Endothelial cell of umbilical vein (primary cell): Measurements from ENCODE around the gene ZBED5. TPM values are rescaled to one million over a fixed set of nuclear protein-coding genes. Genes with fewer than 3 reads are reported as not detected.
A peak's percentile ranks its signal among the peaks of the same experiment; 100 is the strongest.

ENCODE experiments used
- BruUV-seq: library from RNA; stranded (reverse); fragments of 400-500 nt; replicated peaks from 2 replicates; lab custom pipeline; 2021; lab: Mats Ljungman, UMichigan
- CTCF ChIA-PET: fragments of 300-600, 350-600 bp; sonication (Branson Sonifier 250); formaldehyde crosslinking; loops from one replicate; lab custom pipeline; 2021; ENCODE audit warnings: antibody characterized with exemption, inconsistent platforms; lab: Charles Lee
- POLR2A ChIA-PET: fragments of 300-600, 350-600 bp; sonication (Branson Sonifier 250); formaldehyde crosslinking; loops from one replicate; lab custom pipeline; 2021; ENCODE audit warnings: antibody characterized with exemption, inconsistent platforms; lab: Charles Lee
- DNase-seq: peaks from one replicate; pipeline ENCODE4 v3.0.0-alpha.2; 2011; ENCODE audit warnings: low read depth, low spot score
- FAIRE-seq: peaks from 2 replicates; lab custom pipeline; 2011; peaks lifted over from hg19 to GRCh38; lab: Jason Lieb, UNC
- H2AFZ ChIP-seq: 2 replicates; pipeline ENCODE4 v1.6.0; 2012; ENCODE audit warnings: low read depth, low read length, control low read depth, inconsistent platforms
- H3K27ac ChIP-seq: 2 replicates; pipeline ENCODE4 v1.5.1; 2011; ENCODE audit warnings: low read depth, mild to moderate bottlenecking, control low read depth, low read length, moderate library complexity; ENCODE audit not compliant: insufficient read depth
- H3K27me3 ChIP-seq, 2 experiments: 2 replicates each; pipeline versions ENCODE4 v1.6.0 to v1.6.1; 2011; ENCODE audit warnings: low read length in 2 of 2, mixed read lengths in 1 of 2; ENCODE audit not compliant: control insufficient read depth in 2 of 2, insufficient read depth in 2 of 2
- H3K36me3 ChIP-seq, 2 experiments: 2 replicates in 1 of 2; 3 replicates in 1 of 2; pipeline ENCODE4 v1.5.1; 2011; ENCODE audit warnings: low read length in 2 of 2, mild to moderate bottlenecking in 1 of 2, moderate library complexity in 1 of 2; ENCODE audit not compliant: control insufficient read depth in 2 of 2, insufficient read depth in 2 of 2; ENCODE audit errors: extremely low read depth in 1 of 2
- H3K4me1 ChIP-seq: 3 replicates; pipeline ENCODE4 v1.5.1; 2011; ENCODE audit warnings: mild to moderate bottlenecking, low read length; ENCODE audit not compliant: control insufficient read depth, insufficient read depth; ENCODE audit errors: extremely low read depth
- H3K4me2 ChIP-seq: 2 replicates; pipeline ENCODE4 v1.6.1; 2011; ENCODE audit warnings: low read length, control low read depth, mixed read lengths; ENCODE audit not compliant: insufficient read depth
- H3K4me3 ChIP-seq, 3 experiments: fragments of 200-600 bp in 1 of 3; sonication (generic), shearing (Covaris generic) in 1 of 3; replicated peaks in 1 of 3; 2 replicates each; pipeline ENCODE4 v1.5.1; 2011 to 2016; ENCODE audit warnings: control low read depth in 3 of 3, low read length in 3 of 3, mild to moderate bottlenecking in 2 of 3, inconsistent platforms in 1 of 3, low read depth in 1 of 3, moderate library complexity in 1 of 3; ENCODE audit not compliant: insufficient read depth in 1 of 3
- H3K79me2 ChIP-seq: 2 replicates; pipeline ENCODE4 v1.6.0; 2012; ENCODE audit warnings: low read length, inconsistent platforms; ENCODE audit not compliant: control insufficient read depth, insufficient read depth
- H3K9ac ChIP-seq: replicated peaks from 2 replicates; pipeline ENCODE3; 2011; ENCODE audit warnings: low read length, control low read depth; ENCODE audit not compliant: insufficient read depth; ENCODE audit errors: extremely low read depth
- H3K9me1 ChIP-seq: replicated peaks from 3 replicates; pipeline ENCODE4 v1.6.0; 2011; ENCODE audit warnings: mild to moderate bottlenecking, low read length; ENCODE audit not compliant: control insufficient read depth, insufficient read depth; ENCODE audit errors: extremely low read depth
- H3K9me3 ChIP-seq: replicated peaks from 2 replicates; pipeline ENCODE4 v1.5.1; 2012; ENCODE audit warnings: low read length, inconsistent platforms; ENCODE audit not compliant: control insufficient read depth, insufficient read depth
- H4K20me1 ChIP-seq: replicated peaks from 2 replicates; pipeline ENCODE3; 2011; ENCODE audit warnings: mild to moderate bottlenecking, low read length; ENCODE audit not compliant: control insufficient read depth, insufficient read depth; ENCODE audit errors: extremely low read depth
- EZH2 ChIP-seq: IDR thresholded peaks from 2 replicates; pipeline ENCODE4 v1.6.1; 2012; ENCODE audit warnings: borderline replicate concordance, low read depth, mild to moderate bottlenecking, moderate library complexity, low read length, inconsistent platforms; ENCODE audit not compliant: severe bottlenecking
- FOS ChIP-seq: IDR thresholded peaks from 2 replicates; pipeline ENCODE4 v1.6.1; 2011; ENCODE audit warnings: mild to moderate bottlenecking, low read length, moderate library complexity, borderline replicate concordance; ENCODE audit not compliant: insufficient read depth
- JUN ChIP-seq: IDR thresholded peaks from 2 replicates; pipeline ENCODE4 v1.6.1; 2011; ENCODE audit warnings: borderline replicate concordance, low read depth; ENCODE audit not compliant: insufficient read length, insufficient read depth
- MYC ChIP-seq: IDR thresholded peaks from one replicate; pipeline ENCODE4 v1.6.1; 2011; ENCODE audit warnings: mild to moderate bottlenecking, low read depth, low read length
- POLR2A ChIP-seq: IDR thresholded peaks from 2 replicates; pipeline ENCODE4 v1.6.1; 2012; ENCODE audit warnings: low read depth, mild to moderate bottlenecking, control low read depth, low read length
- dilution Hi-C: fragments of 300-500 bp; cut with MboI; formaldehyde crosslinking; loops from one replicate; pipeline ENCODE4 v1.15.0; 2019; ENCODE audit warnings: low sequenced_read_pairs; ENCODE audit not compliant: extremely low pct_ligation_motif_present
- intact Hi-C: fragments of 100-400 bp; cut with micrococcal nuclease; formaldehyde crosslinking; loops from one replicate; pipeline ENCODE4 v1.10.0; 2022
- polyA plus RNA-seq, 4 experiments: library from polyadenylated mRNA; depleted of rRNA in 3 of 4; stranded (reverse) in 3 of 4; unstranded in 1 of 4; fragments of >200 nt; gene quantifications; 2 replicates each; pipeline versions ENCODE4 v1.2.1 to v1.2.3, GENCODE V29; 2011 to 2012; ENCODE audit warnings: missing spikeins in 1 of 4
- total RNA-seq: library from RNA; stranded (reverse); gene quantifications from 2 replicates; pipeline ENCODE4 v1.2.3, GENCODE V29; 2021
- TF ChIP-seq, protein P1 (sequence below), 2 donors: IDR thresholded peaks; 1 replicate in 1 of 2; 2 replicates in 1 of 2; pipeline ENCODE4 v1.5.1; 2011; ENCODE audit warnings: low read length in 2 of 2, mild to moderate bottlenecking in 2 of 2, moderate library complexity in 2 of 2, control low read depth in 1 of 2, inconsistent platforms in 1 of 2, low read depth in 1 of 2; ENCODE audit not compliant: insufficient read depth in 1 of 2; ENCODE audit errors: extremely low read depth in 1 of 2

Gene ZBED5
- total and polyA plus RNA-seq, 2 donors (not counting 3 experiments of a cell fraction or from before 2014, with no cell fraction given), result 41.2 to 59.4 TPM

DNA sequence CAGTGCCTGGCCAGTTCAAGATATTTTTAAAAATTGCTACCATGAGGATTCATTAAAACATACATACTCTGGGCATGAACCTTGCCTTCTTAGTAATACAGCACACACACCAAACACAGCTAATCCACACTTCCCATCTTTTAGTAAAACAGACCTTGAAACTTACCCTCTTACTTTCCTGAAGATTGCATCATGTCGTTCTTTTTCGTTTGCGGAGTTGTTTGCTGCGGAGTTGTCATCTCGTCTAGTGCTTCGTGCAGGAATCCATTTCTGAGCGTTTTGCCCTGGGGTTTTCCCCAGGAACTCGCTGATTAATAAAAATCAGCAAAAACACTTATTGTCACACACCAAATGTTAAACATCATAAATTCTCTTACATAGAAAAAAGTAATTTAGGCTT is 52.1 kb downstream of the ZBED5 start:
- TF ChIP-seq JUN (no peak), MYC (no peak), EZH2 (no peak), POLR2A (no peak)
- Histone ChIP-seq H2AFZ (no peak overlapping the region), H3K9me1 (no peaks in the 10 kb centered on the region), H3K4me3 (peak overlapping the region in 1 of 3 experiments; percentile 20), H3K36me3 (peaks cover 44 to 59% of the 10 kb centered on the region in 2 experiments), H3K27ac (no peak overlapping the region), H3K9ac (peak overlapping the region; percentile 19), H3K79me2 (peaks cover 66% of the 10 kb centered on the region), H3K4me1 (peaks cover 47% of the 10 kb centered on the region), H4K20me1 (peaks cover 30% of the 10 kb centered on the region), H3K9me3 (no peaks in the 10 kb centered on the region), H3K27me3 (no peaks in the 10 kb centered on the region), H3K4me2 (peak overlapping the region; percentile 81)
- FAIRE-seq, result no peak
- dilution Hi-C loops (no loop called here), intact Hi-C loops (loop anchor here (5.0 kb wide), 1 partner anchor 1172 kb away; no protein-coding TSS in a partner anchor)
- no peak for DNase-seq
- POLR2A ChIA-PET, result interaction anchor here (1.3 kb wide), 1 partner anchor 10 kb away, joined by 3 read pairs; no protein-coding TSS in a partner anchor
- CTCF ChIA-PET, result interaction anchor here (1.0 to 4.2 kb wide), 3 partner anchors 10 to 13 kb away, joined by 3 to 17 read pairs (median 4); no protein-coding TSS in a partner anchor
- no TSS peak for BruUV-seq

DNA sequence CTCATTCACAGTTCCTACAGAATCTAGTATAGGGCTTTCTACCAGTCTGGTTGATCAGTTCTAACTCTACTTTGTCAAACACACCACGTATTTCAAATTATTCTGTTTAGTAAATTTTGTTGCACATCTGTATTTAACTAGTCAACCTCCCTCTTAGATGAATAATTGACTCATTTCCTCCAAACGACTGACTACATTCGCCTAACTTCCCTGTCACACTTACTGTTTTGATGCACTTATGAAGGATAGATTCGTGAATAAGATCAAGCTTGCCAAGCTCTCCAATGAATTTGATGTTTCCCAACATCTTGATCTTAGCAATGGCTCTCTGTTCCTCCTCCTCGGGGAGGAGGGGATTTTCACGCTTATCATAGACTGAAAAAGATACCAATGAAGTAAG is 54.2 kb downstream of the ZBED5 start:
- ChIA-PET POLR2A (interaction anchor here (2.0 kb wide), 1 partner anchor 8 kb away, joined by 7 read pairs; no protein-coding TSS in a partner anchor), CTCF (interaction anchor here (1.1 to 4.2 kb wide), 5 partner anchors 11 to 224 kb away, joined by 3 to 17 read pairs (median 4); no protein-coding TSS in a partner anchor)
- no peak overlapping the region for H3K27ac ChIP-seq
- no peak for FAIRE-seq
- no peak overlapping the region for H3K9ac ChIP-seq
- H3K36me3 ChIP-seq, result peaks cover 64 to 79% of the 10 kb centered on the region in 2 experiments
- no peaks in the 10 kb centered on the region for H3K9me3 ChIP-seq
- H3K27me3 ChIP-seq, result no peaks in the 10 kb centered on the region
- H3K79me2 ChIP-seq, result peaks cover 66% of the 10 kb centered on the region
- no peak for DNase-seq
- H4K20me1 ChIP-seq, result peaks cover 30% of the 10 kb centered on the region
- intact Hi-C loops, result no loop called here
- H3K4me2 ChIP-seq, result no peak overlapping the region
- dilution Hi-C loops, result no loop called here
- no peak overlapping the region for H3K4me3 ChIP-seq
- TF ChIP-seq, protein P1, sequence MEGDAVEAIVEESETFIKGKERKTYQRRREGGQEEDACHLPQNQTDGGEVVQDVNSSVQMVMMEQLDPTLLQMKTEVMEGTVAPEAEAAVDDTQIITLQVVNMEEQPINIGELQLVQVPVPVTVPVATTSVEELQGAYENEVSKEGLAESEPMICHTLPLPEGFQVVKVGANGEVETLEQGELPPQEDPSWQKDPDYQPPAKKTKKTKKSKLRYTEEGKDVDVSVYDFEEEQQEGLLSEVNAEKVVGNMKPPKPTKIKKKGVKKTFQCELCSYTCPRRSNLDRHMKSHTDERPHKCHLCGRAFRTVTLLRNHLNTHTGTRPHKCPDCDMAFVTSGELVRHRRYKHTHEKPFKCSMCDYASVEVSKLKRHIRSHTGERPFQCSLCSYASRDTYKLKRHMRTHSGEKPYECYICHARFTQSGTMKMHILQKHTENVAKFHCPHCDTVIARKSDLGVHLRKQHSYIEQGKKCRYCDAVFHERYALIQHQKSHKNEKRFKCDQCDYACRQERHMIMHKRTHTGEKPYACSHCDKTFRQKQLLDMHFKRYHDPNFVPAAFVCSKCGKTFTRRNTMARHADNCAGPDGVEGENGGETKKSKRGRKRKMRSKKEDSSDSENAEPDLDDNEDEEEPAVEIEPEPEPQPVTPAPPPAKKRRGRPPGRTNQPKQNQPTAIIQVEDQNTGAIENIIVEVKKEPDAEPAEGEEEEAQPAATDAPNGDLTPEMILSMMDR (IDR thresholded peaks at IDR 0.05; ENCODE audit: extremely low read depth in 1 of 2, insufficient read depth in 1 of 2, low read depth in 1 of 2, low read length in 2 of 2), result no peak
- TF ChIP-seq FOS, result peak; percentile 5
- H3K4me1 ChIP-seq, result peaks cover 39% of the 10 kb centered on the region
- H3K9me1 ChIP-seq, result no peaks in the 10 kb centered on the region
- BruUV-seq, result no TSS peak
- no peak overlapping the region for H2AFZ ChIP-seq

Other genes with a start within 250 kb of the ZBED5 start
- 0.35 and 0.38 TPM in 2 replicates for gene IRAG1, start 164.3 kb downstream of the ZBED5 start, total RNA-seq
- gene IRAG1, start 164.3 kb downstream of the ZBED5 start, polyA plus RNA-seq, result 0.22 and 0.24 TPM in 2 replicates
- 33.2 and 33.4 TPM in 2 replicates for gene CTR9, start 106.8 kb downstream of the ZBED5 start, total RNA-seq
- gene CTR9, start 106.8 kb downstream of the ZBED5 start, polyA plus RNA-seq, result 5.2 and 7.5 TPM in 2 replicates
- 1,175 and 1,194 TPM in 2 replicates for gene EIF4G2, start 49.1 kb downstream of the ZBED5 start, total RNA-seq
- 297 and 382 TPM in 2 replicates for gene EIF4G2, start 49.1 kb downstream of the ZBED5 start, polyA plus RNA-seq